ENCODE data around the gene SLC26A11.

Gene SLC26A11

DNA sequence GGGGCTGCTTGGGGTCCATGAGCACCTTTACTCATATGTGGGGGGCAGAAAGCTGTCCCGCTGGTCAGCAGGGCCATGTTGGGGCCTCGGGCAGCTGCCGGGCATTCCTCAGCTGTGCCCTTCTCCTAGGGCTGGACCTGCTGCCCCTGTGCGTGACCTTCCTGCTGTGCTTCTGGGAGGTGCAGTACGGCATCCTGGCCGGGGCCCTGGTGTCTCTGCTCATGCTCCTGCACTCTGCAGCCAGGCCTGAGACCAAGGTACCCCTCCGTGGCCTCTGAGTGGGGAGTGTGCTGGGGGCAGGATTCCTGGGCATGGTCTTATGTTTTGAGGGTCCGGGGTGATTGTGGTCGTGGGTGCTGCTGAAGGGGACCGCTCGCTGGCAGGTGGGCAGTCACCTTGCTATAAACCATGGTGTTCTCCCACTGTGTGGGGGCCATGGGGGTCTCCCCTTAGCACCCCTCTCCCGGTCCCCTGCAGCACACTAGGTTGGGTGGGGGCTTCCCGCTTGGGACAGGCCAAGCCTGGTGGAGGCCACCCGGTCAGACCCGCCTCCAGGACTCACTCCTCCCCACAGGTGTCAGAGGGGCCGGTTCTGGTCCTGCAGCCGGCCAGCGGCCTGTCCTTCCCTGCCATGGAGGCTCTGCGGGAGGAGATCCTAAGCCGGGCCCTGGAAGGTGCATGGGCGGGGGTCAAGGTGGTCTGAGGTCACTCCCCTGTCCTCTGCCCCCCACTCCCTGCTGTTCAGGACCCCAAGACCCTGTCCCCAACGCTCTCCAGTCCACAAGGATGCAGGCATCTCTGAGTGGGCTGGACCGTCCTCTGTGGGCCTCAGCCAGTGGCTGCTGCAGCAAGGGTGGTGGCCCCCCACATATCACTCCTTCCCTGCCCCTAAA, 28.0 kb downstream of the SLC26A11 start:
- no peak overlapping the region for H2AFZ ChIP-seq (ENCODE audit: low read depth, low read length)
- 93% methylated on average over 23 of the region's 23 CpGs for WGBS
- peaks cover 13% of the 10 kb centered on the region for H3K4me1 ChIP-seq (ENCODE audit: control insufficient read depth, insufficient read depth, low read depth, low read length)
- H3K9me3 ChIP-seq (ENCODE audit: control insufficient read depth, low read length): no peaks in the 10 kb centered on the region
- no peaks in the 10 kb centered on the region for H3K79me1 ChIP-seq (replicated peaks; ENCODE audit: low read length, poor library complexity, severe bottlenecking)
- H3K4me2 ChIP-seq (ENCODE audit: low read length, poor library complexity, severe bottlenecking): no peak overlapping the region
- H3K4ac ChIP-seq (ENCODE audit: low read depth in 1 of 2, low read length in 2 of 2): no peak overlapping the region
- H4K91ac ChIP-seq (ENCODE audit: low read length): no peak overlapping the region
- H3K27ac ChIP-seq (ENCODE audit: low read length, poor library complexity, severe bottlenecking): no peak overlapping the region
- no peak overlapping the region for H3K14ac ChIP-seq (ENCODE audit: low read length in 2 of 2)
- H3K4me3 ChIP-seq (ENCODE audit: insufficient read depth in 1 of 2, low read depth in 1 of 2, low read length in 2 of 2): peak overlapping the region in 1 of 2 experiments; percentile 31
- H2BK5ac ChIP-seq (ENCODE audit: low read depth, low read length, poor library complexity, severe bottlenecking): no peak overlapping the region
- no peak overlapping the region for H3K18ac ChIP-seq (ENCODE audit: low read depth in 1 of 2, low read length in 2 of 2)
- no peak overlapping the region for H2AK5ac ChIP-seq (ENCODE audit: low read length, severe bottlenecking)
- H3K23ac ChIP-seq (ENCODE audit: low read length in 2 of 2): no peak overlapping the region
- H2BK120ac ChIP-seq (ENCODE audit: low read depth, low read length): no peak overlapping the region
- no peaks in the 10 kb centered on the region for H3K27me3 ChIP-seq (ENCODE audit: control insufficient read depth in 1 of 2, insufficient read depth in 1 of 2, low read length in 2 of 2)
- H4K8ac ChIP-seq (ENCODE audit: low read length): no peak overlapping the region
- no peak overlapping the region for H2BK15ac ChIP-seq (ENCODE audit: low read depth, poor library complexity, severe bottlenecking)
- no peak for DNase-seq
- H3K9ac ChIP-seq (ENCODE audit: low read length): no peak overlapping the region
- H3K36me3 ChIP-seq (ENCODE audit: control insufficient read depth in 1 of 2, insufficient read depth in 2 of 2, low read depth in 1 of 2, low read length in 2 of 2): peaks cover 70 to 75% of the 10 kb centered on the region in 2 experiments
- H2BK12ac ChIP-seq (ENCODE audit: low read length in 2 of 2): no peak overlapping the region

DNA sequence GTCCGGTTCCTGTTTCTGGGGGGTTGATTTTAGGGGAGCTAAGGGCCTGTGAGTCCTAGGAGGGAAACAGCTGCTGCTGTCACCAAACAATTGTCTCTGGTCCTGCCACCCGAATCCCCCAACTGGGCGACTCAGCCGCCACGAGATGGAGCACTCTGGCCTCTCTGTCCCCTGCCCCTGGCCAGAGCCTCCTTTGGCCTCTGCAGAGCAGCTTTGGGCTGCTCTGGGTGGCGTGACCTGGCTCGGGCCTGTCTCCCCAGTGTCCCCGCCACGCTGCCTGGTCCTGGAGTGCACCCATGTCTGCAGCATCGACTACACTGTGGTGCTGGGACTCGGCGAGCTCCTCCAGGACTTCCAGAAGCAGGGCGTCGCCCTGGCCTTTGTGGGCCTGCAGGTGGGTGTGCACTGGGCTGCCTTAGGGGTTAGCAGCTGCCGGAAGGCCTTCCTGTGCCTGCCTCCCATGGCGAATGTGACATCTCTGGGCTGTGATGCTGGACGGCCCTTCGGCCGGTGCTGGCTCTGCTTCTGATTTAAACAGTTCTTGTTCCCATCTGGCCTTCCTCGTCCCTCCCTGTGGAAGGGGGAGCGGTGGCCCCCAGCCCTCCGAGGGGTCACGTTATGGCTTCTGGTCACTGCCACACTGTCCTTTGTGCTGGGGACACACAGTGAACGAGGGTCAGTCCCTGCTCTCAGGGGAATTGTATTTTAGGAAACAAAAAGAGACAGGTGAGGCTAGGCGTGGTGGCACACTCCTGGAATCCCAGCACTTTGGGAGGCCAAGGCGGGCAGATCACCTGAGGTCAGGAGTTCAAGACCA, 28.9 kb downstream of the SLC26A11 start:
- Histone ChIP-seq H2AK5ac (ENCODE audit: low read length, severe bottlenecking) (no peak overlapping the region), H2BK120ac (ENCODE audit: low read depth, low read length) (no peak overlapping the region), H3K9me3 (ENCODE audit: control insufficient read depth, low read length) (no peaks in the 10 kb centered on the region), H3K36me3 (ENCODE audit: control insufficient read depth in 1 of 2, insufficient read depth in 2 of 2, low read depth in 1 of 2, low read length in 2 of 2) (peaks cover 67 to 72% of the 10 kb centered on the region in 2 experiments), H3K4me2 (ENCODE audit: low read length, poor library complexity, severe bottlenecking) (no peak overlapping the region), H3K18ac (ENCODE audit: low read depth in 1 of 2, low read length in 2 of 2) (no peak overlapping the region), H3K9ac (ENCODE audit: low read length) (no peak overlapping the region), H3K4me3 (ENCODE audit: insufficient read depth in 1 of 2, low read depth in 1 of 2, low read length in 2 of 2) (no peak overlapping the region), H3K79me1 (replicated peaks; ENCODE audit: low read length, poor library complexity, severe bottlenecking) (no peaks in the 10 kb centered on the region), H2BK5ac (ENCODE audit: low read depth, low read length, poor library complexity, severe bottlenecking) (no peak overlapping the region), H4K8ac (ENCODE audit: low read length) (no peak overlapping the region), H2AFZ (ENCODE audit: low read depth, low read length) (no peak overlapping the region), H3K14ac (ENCODE audit: low read length in 2 of 2) (no peak overlapping the region), H4K91ac (ENCODE audit: low read length) (no peak overlapping the region), H3K23ac (ENCODE audit: low read length in 2 of 2) (no peak overlapping the region), H3K4me1 (ENCODE audit: control insufficient read depth, insufficient read depth, low read depth, low read length) (peaks cover 20% of the 10 kb centered on the region), H2BK15ac (ENCODE audit: low read depth, poor library complexity, severe bottlenecking) (peak overlapping the region; percentile 23), H2BK12ac (ENCODE audit: low read length in 2 of 2) (no peak overlapping the region), H3K4ac (ENCODE audit: low read depth in 1 of 2, low read length in 2 of 2) (no peak overlapping the region), H3K27me3 (ENCODE audit: control insufficient read depth in 1 of 2, insufficient read depth in 1 of 2, low read length in 2 of 2) (no peaks in the 10 kb centered on the region), H3K27ac (ENCODE audit: low read length, poor library complexity, severe bottlenecking) (no peak overlapping the region)
- WGBS: 93% methylated on average over 26 of the region's 26 CpGs
- DNase-seq: no peak

DNA sequence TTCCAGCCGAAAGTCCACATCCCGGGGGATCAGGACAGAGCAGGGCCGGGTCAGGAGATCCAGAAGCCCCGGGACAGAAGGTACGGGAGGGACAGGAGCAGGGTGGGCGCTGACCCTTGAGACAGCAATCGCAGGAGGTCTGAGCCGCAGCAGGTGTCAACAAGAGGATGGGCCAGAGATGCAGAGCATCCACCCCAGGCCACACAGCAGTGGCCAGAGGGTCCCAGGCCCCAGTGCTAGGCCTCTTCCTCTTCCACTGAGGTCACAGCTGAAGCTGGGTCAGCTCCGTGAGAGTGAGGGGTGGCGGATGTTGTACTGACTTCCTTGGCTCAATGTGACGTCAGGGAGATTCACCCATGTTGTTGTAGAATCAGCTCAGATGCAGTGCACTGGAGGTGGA, 31.7 kb downstream of the SLC26A11 start:
- WGBS: 94% methylated on average over 11 of the region's 11 CpGs

DNA sequence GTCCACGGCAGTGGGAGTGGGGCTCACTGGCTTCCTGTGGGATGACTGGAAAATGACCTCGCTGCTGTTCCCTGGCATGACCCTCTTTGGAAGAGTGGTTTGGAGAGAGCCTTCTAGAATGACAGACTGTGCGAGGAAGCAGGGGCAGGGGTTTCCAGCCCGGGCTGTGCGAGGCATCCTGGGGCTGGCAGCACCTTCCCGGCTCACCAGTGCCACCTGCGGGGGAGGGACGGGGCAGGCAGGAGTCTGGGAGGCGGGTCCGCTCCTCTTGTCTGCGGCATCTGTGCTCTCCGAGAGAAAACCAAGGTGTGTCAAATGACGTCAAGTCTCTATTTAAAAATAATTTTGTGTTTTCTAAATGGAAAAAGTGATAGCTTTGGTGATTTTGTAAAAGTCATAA, 32.6 kb downstream of the SLC26A11 start:
- no peak overlapping the region for H2BK12ac ChIP-seq (ENCODE audit: low read length in 2 of 2)
- 73% methylated on average over 12 of the region's 13 CpGs for WGBS
- no peaks in the 10 kb centered on the region for H3K27me3 ChIP-seq (ENCODE audit: control insufficient read depth in 1 of 2, insufficient read depth in 1 of 2, low read length in 2 of 2)
- H3K79me1 ChIP-seq (replicated peaks; ENCODE audit: low read length, poor library complexity, severe bottlenecking): no peaks in the 10 kb centered on the region
- no peak for DNase-seq
- no peak overlapping the region for H2BK120ac ChIP-seq (ENCODE audit: low read depth, low read length)
- H3K27ac ChIP-seq (ENCODE audit: low read length, poor library complexity, severe bottlenecking): no peak overlapping the region
- no peak overlapping the region for H3K9ac ChIP-seq (ENCODE audit: low read length)
- peak overlapping the region; percentile 54 for H2BK15ac ChIP-seq (ENCODE audit: low read depth, poor library complexity, severe bottlenecking)
- H3K18ac ChIP-seq (ENCODE audit: low read depth in 1 of 2, low read length in 2 of 2): no peak overlapping the region
- no peak overlapping the region for H3K4me3 ChIP-seq (ENCODE audit: insufficient read depth in 1 of 2, low read depth in 1 of 2, low read length in 2 of 2)
- no peak overlapping the region for H3K23ac ChIP-seq (ENCODE audit: low read length in 2 of 2)
- H3K9me3 ChIP-seq (ENCODE audit: control insufficient read depth, low read length): no peaks in the 10 kb centered on the region
- peaks cover 37 to 46% of the 10 kb centered on the region in 2 experiments for H3K36me3 ChIP-seq (ENCODE audit: control insufficient read depth in 1 of 2, insufficient read depth in 2 of 2, low read depth in 1 of 2, low read length in 2 of 2)
- no peak overlapping the region for H3K4me2 ChIP-seq (ENCODE audit: low read length, poor library complexity, severe bottlenecking)
- H2AFZ ChIP-seq (ENCODE audit: low read depth, low read length): no peak overlapping the region
- H4K91ac ChIP-seq (ENCODE audit: low read length): peak overlapping the region; percentile 34
- H2AK5ac ChIP-seq (ENCODE audit: low read length, severe bottlenecking): peak overlapping the region; percentile 63
- H3K4ac ChIP-seq (ENCODE audit: low read depth in 1 of 2, low read length in 2 of 2): no peak overlapping the region
- peaks cover 21% of the 10 kb centered on the region for H3K4me1 ChIP-seq (ENCODE audit: control insufficient read depth, insufficient read depth, low read depth, low read length)
- no peak overlapping the region for H2BK5ac ChIP-seq (ENCODE audit: low read depth, low read length, poor library complexity, severe bottlenecking)
- H3K14ac ChIP-seq (ENCODE audit: low read length in 2 of 2): no peak overlapping the region
- H4K8ac ChIP-seq (ENCODE audit: low read length): no peak overlapping the region

More for the DNA sequence above, 31.7 kb downstream of the SLC26A11 start:
- Histone ChIP-seq H3K27me3 (ENCODE audit: control insufficient read depth in 1 of 2, insufficient read depth in 1 of 2, low read length in 2 of 2) (no peaks in the 10 kb centered on the region), H2AK5ac (ENCODE audit: low read length, severe bottlenecking) (peak overlapping the region; percentile 4), H3K4me1 (ENCODE audit: control insufficient read depth, insufficient read depth, low read depth, low read length) (peaks cover 22% of the 10 kb centered on the region), H2AFZ (ENCODE audit: low read depth, low read length) (no peak overlapping the region), H3K14ac (ENCODE audit: low read length in 2 of 2) (no peak overlapping the region), H2BK12ac (ENCODE audit: low read length in 2 of 2) (no peak overlapping the region), H3K4me3 (ENCODE audit: insufficient read depth in 1 of 2, low read depth in 1 of 2, low read length in 2 of 2) (no peak overlapping the region), H3K4me2 (ENCODE audit: low read length, poor library complexity, severe bottlenecking) (no peak overlapping the region), H2BK5ac (ENCODE audit: low read depth, low read length, poor library complexity, severe bottlenecking) (no peak overlapping the region), H2BK120ac (ENCODE audit: low read depth, low read length) (no peak overlapping the region), H2BK15ac (ENCODE audit: low read depth, poor library complexity, severe bottlenecking) (no peak overlapping the region), H3K27ac (ENCODE audit: low read length, poor library complexity, severe bottlenecking) (no peak overlapping the region), H3K23ac (ENCODE audit: low read length in 2 of 2) (no peak overlapping the region), H4K8ac (ENCODE audit: low read length) (no peak overlapping the region), H3K18ac (ENCODE audit: low read depth in 1 of 2, low read length in 2 of 2) (no peak overlapping the region), H3K9me3 (ENCODE audit: control insufficient read depth, low read length) (no peaks in the 10 kb centered on the region), H3K4ac (ENCODE audit: low read depth in 1 of 2, low read length in 2 of 2) (no peak overlapping the region), H3K36me3 (ENCODE audit: control insufficient read depth in 1 of 2, insufficient read depth in 2 of 2, low read depth in 1 of 2, low read length in 2 of 2) (peaks cover 43 to 52% of the 10 kb centered on the region in 2 experiments), H4K91ac (ENCODE audit: low read length) (no peak overlapping the region), H3K79me1 (replicated peaks; ENCODE audit: low read length, poor library complexity, severe bottlenecking) (no peaks in the 10 kb centered on the region), H3K9ac (ENCODE audit: low read length) (no peak overlapping the region)
- DNase-seq: no peak
